ENCODE measurements around the gene MCTP2. TPM values are rescaled to one million over a fixed set of nuclear protein-coding genes. Genes with fewer than 3 reads are reported as not detected.

MCTP2 gene
- total and polyA plus RNA-seq, 9 of the 15 experiments (the other 6 are each of a cell fraction or from before 2014, with no cell fraction given), result 0.07 TPM; not detected in 8

GRCh38 chr15:94233441-94233840 is 2.1 kb downstream of the MCTP2 start:
- in situ Hi-C loops (cut with MboI), result no loop called here

More at GRCh38 chr15:94233441-94233840, 2.1 kb downstream of the MCTP2 start:
- H3K36me3 ChIP-seq (ENCODE audit: control insufficient read depth, insufficient read depth, low read length), result no peaks in the 10 kb centered on the region
- H3K9ac ChIP-seq (ENCODE audit: insufficient read depth in 1 of 2, low read depth in 2 of 2, low read length in 2 of 2), result no peak overlapping the region
- ChIA-PET POLR2A (no interaction called here), CTCF (ENCODE audit: low intra/inter-chr PET ratio) (no interaction called here)
- H4K20me1 ChIP-seq (replicated peaks; ENCODE audit: control insufficient read depth, insufficient read depth, low read length), result no peaks in the 10 kb centered on the region
- no peaks in the 10 kb centered on the region for H3K27me3 ChIP-seq (ENCODE audit: control insufficient read depth in 2 of 2, insufficient read depth in 2 of 2, low read length in 2 of 2)
- H3K27ac ChIP-seq (ENCODE audit: extremely low read depth, low read depth, low read length), result no peak overlapping the region
- ATAC-seq, result no peak
- H3K4me1 ChIP-seq (replicated peaks in 1 of 2; ENCODE audit: control insufficient read depth in 2 of 2, insufficient read depth in 2 of 2, low read length in 2 of 2), result no peaks in the 10 kb centered on the region
- no peak overlapping the region for H2AFZ ChIP-seq (ENCODE audit: low read depth, low read length)
- H3K9me1 ChIP-seq (ENCODE audit: control insufficient read depth, insufficient read depth, low read length), result no peaks in the 10 kb centered on the region
- H3K9me3 ChIP-seq (replicated peaks; ENCODE audit: control insufficient read depth, insufficient read depth, low read depth, low read length), result no peaks in the 10 kb centered on the region
- no peak overlapping the region for H3K4me2 ChIP-seq (ENCODE audit: insufficient read depth, low read length)
- no peak for DNase-seq (ENCODE audit: extremely low read depth in 1 of 4, low spot score in 3 of 4)
- no peak for FAIRE-seq
- no peak overlapping the region for H3K4me3 ChIP-seq
- TF ChIP-seq BACH1 (tag; IDR thresholded peaks at IDR 0.05) (no peak), CBX3 (IDR thresholded peaks at IDR 0.05; ENCODE audit: borderline replicate concordance in 1 of 2, low read length in 2 of 2) (no peak), TFAP4 (CRISPR knock-in tag; IDR thresholded peaks at IDR 0.05; ENCODE audit: borderline replicate concordance) (no peak), RBM39 (optimal IDR thresholded peaks at IDR 0.05; ENCODE audit: low read depth, low read length) (no peak), KAT7 (CRISPR knock-in tag; IDR thresholded peaks at IDR 0.05; ENCODE audit: borderline replicate concordance) (no peak), IRF2 (CRISPR knock-in tag; IDR thresholded peaks at IDR 0.05) (no peak), ZBTB5 (IDR thresholded peaks at IDR 0.05) (no peak), CUX1 (CRISPR knock-in tag; IDR thresholded peaks at IDR 0.05) (no peak), ZBTB2 (IDR thresholded peaks at IDR 0.05) (no peak), ZFP36 (IDR thresholded peaks at IDR 0.05; ENCODE audit: low read depth, low read length, partially characterized antibody) (no peak)
- no TSS peak for BruUV-seq (replicated peaks)
- intact Hi-C loops (cut with micrococcal nuclease), result no loop called here
- 0% methylated on average over 3 of the region's 3 CpGs for WGBS (ENCODE audit: insufficient coverage, low coverage, missing lambda C conversion rate)
- no peaks in the 10 kb centered on the region for H3K79me2 ChIP-seq (ENCODE audit: control insufficient read depth, insufficient read depth, low read length)

Measured in K562 (cell line).